GM18873 (cell line): ENCODE results near the gene SCGB1C2.

Source experiments
- ATAC-seq: cut with Tn5 transposase; IDR thresholded peaks from one replicate; pipeline ENCODE4 v1.9.1; 2021; ENCODE audit warnings: mild to moderate bottlenecking, moderate library complexity, moderate number of reproducible peaks; ENCODE audit not compliant: unreplicated experiment, low FRiP score

The SCGB1C2 gene

GRCh38 chr17:147796-148740 lies 10.7 kb downstream of the SCGB1C2 start:
- no peak for ATAC-seq

DNA sequence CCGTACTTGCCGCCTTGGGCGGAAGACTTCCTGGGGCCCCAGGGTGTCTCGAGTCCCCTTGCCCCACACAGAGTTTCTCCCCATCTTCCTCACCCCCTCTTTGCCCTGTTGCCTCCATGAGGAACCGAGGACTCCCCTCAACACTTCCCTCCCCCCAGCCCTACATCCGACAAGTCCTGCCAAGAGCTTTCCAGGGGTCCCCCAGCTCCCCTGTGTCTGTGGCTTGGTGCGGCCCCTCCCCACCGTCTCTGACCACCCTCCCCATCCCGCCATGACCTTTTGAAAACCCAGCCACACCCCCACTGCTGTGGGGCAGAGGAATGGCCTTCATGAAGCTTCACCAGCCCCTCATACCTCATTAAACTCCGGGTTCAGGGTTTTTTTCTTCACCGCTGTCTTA lies 11.4 kb downstream of the SCGB1C2 start:
- ATAC-seq, result no peak

DNA sequence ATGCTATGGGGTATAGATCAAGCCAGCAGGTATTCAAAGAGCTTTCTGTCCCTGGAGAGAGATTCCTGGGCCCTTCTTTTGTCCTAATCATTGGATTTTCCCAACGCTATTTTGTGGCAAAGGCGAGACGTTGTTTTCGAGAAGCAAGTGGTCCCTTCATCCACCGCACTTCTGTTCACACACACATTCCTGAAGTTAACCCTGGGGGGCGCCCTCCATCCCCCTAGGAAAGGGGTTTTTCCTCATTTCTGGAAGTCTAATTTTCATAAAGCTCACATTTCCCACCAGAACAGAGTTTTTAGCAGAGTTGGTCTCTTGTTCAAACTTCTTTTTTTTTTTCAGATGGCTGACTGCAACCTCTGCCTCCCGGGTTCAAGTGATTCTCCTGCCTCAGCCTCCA lies 11.9 kb downstream of the SCGB1C2 start:
- no peak for ATAC-seq

DNA sequence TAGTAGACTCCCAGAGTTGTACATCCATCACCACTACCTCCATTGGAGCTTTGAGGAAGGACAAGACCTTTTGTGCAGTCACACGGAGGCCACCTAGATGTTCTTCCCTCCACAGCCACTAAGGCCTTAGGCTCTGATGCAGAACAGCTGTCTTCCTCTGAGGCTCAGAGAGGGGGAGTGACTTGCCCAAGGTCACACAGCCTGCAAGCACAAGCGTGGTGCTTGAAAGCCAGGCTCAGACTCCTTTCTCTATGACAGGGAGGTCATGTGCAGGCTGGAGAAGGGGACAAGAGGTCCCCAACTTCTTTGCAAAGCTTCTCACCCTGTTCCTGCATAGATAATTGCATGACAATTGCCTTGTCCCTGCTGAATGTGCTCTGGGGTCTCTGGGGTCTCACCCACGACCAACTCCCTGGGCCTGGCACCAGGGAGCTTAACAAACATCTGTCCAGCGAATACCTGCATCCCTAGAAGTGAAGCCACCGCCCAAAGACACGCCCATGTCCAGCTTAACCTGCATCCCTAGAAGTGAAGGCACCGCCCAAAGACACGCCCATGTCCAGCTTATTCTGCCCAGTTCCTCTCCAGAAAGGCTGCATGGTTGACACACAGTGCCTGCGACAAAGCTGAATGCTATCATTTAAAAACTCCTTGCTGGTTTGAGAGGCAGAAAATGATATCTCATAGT lies 12.7 kb downstream of the SCGB1C2 start:
- ATAC-seq, result no peak

DNA sequence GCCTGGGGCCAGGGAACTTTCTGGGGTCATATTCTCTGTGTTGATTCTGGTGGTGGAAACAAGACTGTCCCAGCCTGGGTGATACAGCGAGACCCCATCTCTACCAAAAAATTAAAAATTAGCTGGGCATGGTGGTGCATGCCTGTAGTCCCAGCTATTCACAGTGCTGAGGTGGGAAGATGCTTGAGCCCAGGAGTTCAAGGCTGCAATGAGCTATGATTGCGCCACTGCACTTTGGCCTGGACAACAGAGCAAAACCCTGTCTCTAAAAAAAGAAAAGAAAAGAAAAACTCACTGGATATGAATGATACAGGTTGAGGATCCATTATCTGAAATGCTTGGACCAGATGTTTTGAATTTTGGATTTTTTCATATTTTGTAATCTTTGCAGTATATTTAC lies 13.6 kb downstream of the SCGB1C2 start:
- ATAC-seq, result no peak

GRCh38 chr17:151886-152859 lies 14.8 kb downstream of the SCGB1C2 start:
- ATAC-seq, result no peak

DNA sequence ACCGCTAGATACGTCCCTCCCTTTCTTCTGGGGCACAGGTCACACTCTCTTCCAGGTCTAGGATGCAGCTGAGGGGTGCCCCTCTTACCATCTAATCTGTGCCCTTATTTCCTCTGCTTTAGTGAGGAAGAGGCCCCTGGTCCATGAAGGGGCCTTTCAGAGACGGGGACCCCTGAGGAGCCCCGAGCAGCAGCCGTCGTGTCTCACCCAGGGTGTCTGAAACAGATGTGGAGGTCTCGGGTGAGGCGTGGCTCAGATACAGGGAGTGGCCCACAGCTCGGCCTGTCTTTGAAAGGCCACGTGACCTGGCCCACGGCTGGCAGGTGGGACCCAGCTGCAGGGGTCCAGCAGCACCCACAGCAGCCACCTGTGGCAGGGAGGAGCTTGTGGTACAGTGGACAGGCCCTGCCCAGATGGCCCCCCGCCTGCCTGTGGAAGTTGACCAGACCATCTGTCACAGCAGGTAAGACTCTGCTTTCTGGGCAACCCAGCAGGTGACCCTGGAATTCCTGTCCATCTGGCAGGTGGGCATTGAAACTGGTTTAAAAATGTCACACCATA lies 15.6 kb downstream of the SCGB1C2 start:
- no peak for ATAC-seq

DNA sequence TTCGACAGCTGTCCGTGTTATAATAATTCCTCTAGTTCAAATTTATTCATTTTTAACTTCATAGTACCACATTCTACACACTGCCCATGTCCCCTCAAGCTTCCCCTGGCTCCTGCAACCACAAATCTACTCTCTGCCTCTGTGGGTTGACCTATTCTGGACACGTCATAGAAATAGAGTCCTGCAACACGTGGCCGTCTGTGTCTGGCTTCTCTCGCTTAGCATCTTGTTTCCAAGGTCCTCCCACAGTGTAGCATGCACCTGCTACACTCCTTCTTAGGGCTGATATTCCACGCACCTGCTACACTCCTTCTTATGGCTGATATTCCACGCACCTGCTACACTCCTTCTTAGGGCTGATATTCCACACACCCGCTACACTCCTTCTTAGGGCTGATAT lies 16.5 kb downstream of the SCGB1C2 start:
- ATAC-seq, result no peak

GRCh38 chr17:155576-155975 lies 18.2 kb downstream of the SCGB1C2 start:
- no peak for ATAC-seq

DNA sequence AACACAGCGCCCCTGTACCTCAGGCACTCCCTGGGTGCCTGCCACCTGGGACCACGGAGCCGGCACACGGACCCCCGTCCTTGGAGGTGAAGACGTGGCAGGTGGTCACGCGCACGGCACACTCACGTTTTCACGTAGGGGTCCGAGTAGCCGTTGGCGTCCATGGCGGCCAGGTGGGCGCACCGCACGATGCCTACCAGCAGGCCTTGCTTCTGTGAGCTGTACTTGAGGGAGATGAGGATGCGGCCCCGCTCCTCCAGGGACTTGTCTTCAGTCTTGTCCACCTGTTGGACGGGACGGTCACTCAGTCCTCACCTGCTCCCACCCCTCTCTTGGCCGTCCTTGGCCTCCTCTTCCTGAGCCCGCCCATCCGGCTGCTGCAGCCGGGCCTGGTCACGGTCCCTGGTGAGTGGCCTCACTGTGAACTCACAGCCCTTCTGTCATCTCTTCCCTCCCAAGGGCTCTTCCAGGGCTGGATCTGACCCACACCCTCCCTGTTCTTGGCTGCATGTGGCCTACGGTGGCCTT lies 18.8 kb downstream of the SCGB1C2 start:
- ATAC-seq, result no peak

DNA sequence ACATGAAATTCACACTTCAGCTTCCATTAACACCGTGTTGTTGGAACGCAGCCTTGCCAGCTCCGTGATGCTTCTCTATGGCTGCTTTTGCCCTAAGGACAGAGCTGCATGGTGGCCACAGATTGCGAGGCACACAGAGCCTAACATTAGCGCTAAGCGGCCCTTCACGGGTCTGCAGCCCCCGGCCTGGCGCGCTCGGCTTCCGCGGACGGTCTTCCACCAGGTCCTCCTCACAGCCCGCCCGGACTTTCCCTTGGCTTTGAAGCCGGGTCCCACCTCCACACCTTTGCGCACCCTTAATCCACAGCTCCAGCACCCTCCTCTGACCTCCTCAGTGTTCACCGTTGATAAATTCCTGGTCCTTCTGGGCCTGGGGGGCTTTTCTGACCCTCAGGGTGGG lies 19.6 kb downstream of the SCGB1C2 start:
- ATAC-seq, result no peak

DNA sequence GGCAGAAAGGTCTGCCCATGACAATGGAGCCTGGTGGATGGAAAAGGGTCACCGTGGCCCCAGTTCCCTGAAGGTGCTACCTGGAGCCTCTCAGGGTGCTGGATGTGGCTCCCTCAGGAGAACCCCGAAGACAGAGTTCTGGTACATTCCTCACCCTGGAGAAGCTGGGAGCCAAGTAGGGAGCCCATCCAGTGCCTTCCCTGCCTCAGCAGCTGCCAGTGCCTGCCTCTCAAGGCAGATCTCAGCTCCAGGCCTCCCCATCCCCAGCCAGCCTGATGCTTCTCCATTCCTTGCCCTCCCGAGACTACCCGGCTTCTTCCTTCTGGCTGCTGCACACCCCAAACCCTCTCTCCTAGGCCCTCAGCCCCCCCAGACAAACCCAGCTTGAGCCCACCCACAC lies 20.5 kb downstream of the SCGB1C2 start:
- no peak for ATAC-seq

DNA sequence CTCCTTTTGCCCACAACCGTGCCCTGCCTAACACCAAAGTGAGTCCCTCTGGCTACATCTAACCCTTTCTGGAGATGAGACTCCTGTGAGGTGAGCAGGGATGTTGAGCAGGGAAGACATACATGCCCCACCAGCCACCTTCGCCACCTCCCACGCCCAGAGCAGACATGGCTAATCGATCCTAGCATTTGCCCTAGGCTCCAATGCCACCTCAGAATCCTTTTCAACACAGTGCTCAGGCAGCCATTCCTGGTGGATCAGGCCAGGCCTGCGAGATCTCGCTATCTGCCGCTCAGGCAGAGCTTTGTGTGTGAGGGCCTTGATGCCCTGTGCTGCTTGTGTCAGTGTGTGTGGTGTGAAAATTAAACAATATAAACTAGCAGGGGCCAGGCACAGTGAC lies 21.0 kb downstream of the SCGB1C2 start:
- ATAC-seq, result no peak

DNA sequence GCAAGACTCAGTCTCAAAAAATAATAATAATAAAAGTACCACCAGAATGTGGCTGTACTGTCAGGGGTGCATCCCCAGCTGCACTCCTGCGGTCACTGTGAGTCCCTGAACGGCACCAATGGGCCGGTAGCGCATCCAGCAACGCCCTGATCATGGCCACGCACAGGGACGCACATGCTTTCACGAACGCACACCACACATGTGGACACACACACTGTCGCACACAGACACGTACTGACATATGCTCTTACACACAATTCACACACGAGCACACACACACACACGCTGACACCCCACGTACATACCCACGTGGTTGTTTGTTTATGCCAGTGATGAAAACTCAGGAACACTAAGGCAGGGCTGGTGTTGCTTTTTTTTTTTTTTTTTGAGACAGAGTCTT lies 22.2 kb downstream of the SCGB1C2 start:
- no peak for ATAC-seq

GRCh38 chr17:160336-160735 lies 23.0 kb downstream of the SCGB1C2 start:
- ATAC-seq, result no peak

GRCh38 chr17:161481-161880 lies 24.1 kb downstream of the SCGB1C2 start:
- ATAC-seq, result no peak

GRCh38 chr17:162689-163088 lies 25.3 kb downstream of the SCGB1C2 start:
- no peak for ATAC-seq

DNA sequence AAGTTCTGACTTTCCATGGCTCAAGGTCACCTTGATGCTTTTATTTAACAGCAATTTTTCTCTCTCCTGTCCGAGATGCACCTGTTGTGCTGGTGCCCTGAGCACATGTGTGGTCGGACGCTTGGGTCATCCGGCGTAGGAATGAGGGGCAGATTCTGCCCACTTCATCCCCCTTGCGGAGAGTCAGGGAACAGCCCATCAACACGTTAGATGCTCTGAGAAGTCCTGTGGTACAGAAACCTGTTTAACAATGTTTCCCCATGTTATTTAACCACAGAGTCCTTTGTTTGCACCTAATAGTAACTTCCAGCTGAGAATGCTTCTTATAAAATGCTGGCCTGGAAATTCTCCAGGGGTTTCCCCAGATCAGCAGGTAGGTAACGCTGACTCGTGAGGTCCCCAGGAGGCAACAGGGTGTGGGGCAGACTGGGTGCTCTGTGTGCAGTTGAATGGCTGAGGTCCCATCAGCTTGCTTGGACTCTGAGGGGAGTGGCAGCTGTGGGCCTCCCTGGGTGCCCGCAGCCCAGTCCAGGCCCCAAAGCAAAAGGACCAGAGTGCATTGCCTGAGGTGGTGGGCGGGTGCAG lies 26.2 kb downstream of the SCGB1C2 start:
- no peak for ATAC-seq

DNA sequence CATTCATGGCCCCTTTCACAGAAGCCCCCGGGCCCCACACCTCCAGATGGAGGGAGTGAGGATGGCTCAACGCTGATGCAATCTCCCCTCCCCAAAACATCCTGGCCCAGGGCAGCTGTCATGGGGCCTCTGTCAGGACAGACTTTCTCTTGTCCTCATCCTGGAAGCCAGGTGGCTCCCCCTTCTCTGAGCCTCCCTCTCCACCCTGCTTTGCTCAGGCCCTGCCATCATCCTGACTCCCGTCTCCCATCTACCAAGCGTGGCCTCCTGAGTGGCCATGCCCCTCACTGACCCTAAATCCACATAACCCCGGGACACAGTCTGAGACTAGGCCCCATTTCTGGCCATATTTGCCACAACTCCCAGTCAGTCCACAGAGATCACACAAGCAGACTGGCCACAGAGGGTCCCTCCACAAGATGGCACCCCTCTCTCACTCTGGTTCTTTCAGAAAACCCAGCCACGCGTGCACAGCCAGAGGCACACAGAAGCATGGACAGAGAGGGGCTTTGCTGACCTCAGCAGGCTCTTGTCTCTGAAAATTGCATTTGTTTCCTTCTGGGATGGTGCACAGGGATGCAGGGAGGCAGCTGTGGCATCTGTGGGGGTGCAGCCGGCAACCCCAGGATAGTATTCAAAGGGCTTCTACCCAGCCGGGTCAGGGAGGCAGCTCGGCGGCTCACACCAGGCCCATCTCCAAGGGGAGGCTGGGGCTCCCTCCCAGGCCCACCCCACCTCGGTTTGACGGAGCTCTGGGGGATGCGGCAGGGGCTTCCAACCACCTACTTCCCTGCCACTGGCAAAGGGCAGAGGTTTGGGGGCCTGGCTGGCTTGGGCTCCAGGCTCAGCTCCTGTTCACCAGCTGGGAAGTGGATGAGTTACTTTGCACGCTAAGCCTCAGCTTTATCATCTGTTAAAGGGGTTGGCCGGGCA lies 27.2 kb downstream of the SCGB1C2 start:
- ATAC-seq, result no peak
